OCI-LY3 (cell line): ENCODE results near the gene ARID1B.

Experiments used
- H2AFZ ChIP-seq: fragments of 200-600, 300-600 bp; shearing (Covaris generic); 2 replicates; pipeline ENCODE4 v1.6.0; 2014; ENCODE audit warnings: antibody characterized with exemption, low read depth, low read length
- H3K27ac ChIP-seq: fragments of 200-600, 300-600 bp; sonication (generic); 2 replicates; pipeline ENCODE4 v1.5.1; 2014; ENCODE audit warnings: mild to moderate bottlenecking, low read length, moderate library complexity, mixed read lengths
- H3K27me3 ChIP-seq: fragments of 200-600, 300-600 bp; sonication (generic); 2 replicates; pipeline ENCODE4 v1.6.1; 2014; ENCODE audit warnings: low read depth, low read length, mixed read lengths
- H3K36me3 ChIP-seq: fragments of 200-600, 300-600 bp; sonication (generic); replicated peaks from 2 replicates; pipeline ENCODE3; 2014; ENCODE audit warnings: low read depth, low read length, mixed read lengths
- H3K4me1 ChIP-seq: fragments of 300-600, 200-600 bp; sonication (generic); 2 replicates; pipeline ENCODE4 v1.6.1; 2014; ENCODE audit warnings: low read length, mixed read lengths
- H3K4me2 ChIP-seq: fragments of 200-600, 300-600 bp; sonication (generic); 2 replicates; pipeline ENCODE4 v1.6.1; 2014; ENCODE audit warnings: low read length, mixed read lengths
- H3K4me3 ChIP-seq: fragments of 300-600, 200-600 bp; sonication (generic); 2 replicates; pipeline ENCODE4 v1.5.1; 2014; ENCODE audit warnings: antibody characterized with exemption, mild to moderate bottlenecking, low read length, moderate library complexity
- H3K79me2 ChIP-seq: fragments of 300-600, 200-600 bp; shearing (Covaris generic); 2 replicates; pipeline ENCODE4 v1.6.1; 2014; ENCODE audit warnings: mild to moderate bottlenecking, low read length, mixed read lengths
- H3K9ac ChIP-seq: fragments of 300-600, 200-600 bp; shearing (Covaris generic); 2 replicates; pipeline ENCODE4 v1.6.0; 2014; ENCODE audit warnings: mild to moderate bottlenecking, low read length, moderate library complexity
- H3K9me3 ChIP-seq: fragments of 200-600, 300-600 bp; shearing (Covaris generic); 2 replicates; pipeline ENCODE4 v1.6.1; 2014; ENCODE audit warnings: low read length, mixed read lengths; ENCODE audit not compliant: insufficient read depth
- H4K20me1 ChIP-seq: fragments of 200-600, 300-600 bp; sonication (generic); 2 replicates; pipeline ENCODE4 v1.6.1; 2016; ENCODE audit warnings: low read length, mixed read lengths; ENCODE audit not compliant: insufficient read depth
- CTCF ChIP-seq: fragments of 200-600, 300-600 bp; sonication (generic); IDR thresholded peaks from 2 replicates; pipeline ENCODE4 v1.5.1; 2014; ENCODE audit warnings: antibody characterized with exemption, low read length, low read depth
- EZH2phosphoT487 ChIP-seq: fragments of 200-600 bp; shearing (Covaris generic); IDR thresholded peaks from 2 replicates; pipeline ENCODE4 v1.6.1; 2018; ENCODE audit warnings: antibody characterized with exemption, mixed run types, low read depth

Gene ARID1B

GRCh38 chr6:156778454-156779205 is 1.5 kb downstream of the ARID1B start:
- no peak for TF ChIP-seq CTCF
- TF ChIP-seq EZH2phosphoT487: no peak
- peak overlapping the region; percentile 87 for H3K4me3 ChIP-seq
- peaks cover 15% of the 10 kb centered on the region for H4K20me1 ChIP-seq
- peaks cover 62% of the 10 kb centered on the region for H3K79me2 ChIP-seq
- peaks cover 9% of the 10 kb centered on the region for H3K27me3 ChIP-seq
- H3K9ac ChIP-seq: peak overlapping the region; percentile 91
- H2AFZ ChIP-seq: no peak overlapping the region
- peak overlapping the region; percentile 85 for H3K27ac ChIP-seq
- H3K4me2 ChIP-seq: peak overlapping the region; percentile 58
- no peaks in the 10 kb centered on the region for H3K9me3 ChIP-seq
- peaks cover 47% of the 10 kb centered on the region for H3K4me1 ChIP-seq
- no peaks in the 10 kb centered on the region for H3K36me3 ChIP-seq

GRCh38 chr6:156779206-156780094 is 2.3 kb downstream of the ARID1B start:
- no peak overlapping the region for H2AFZ ChIP-seq
- H3K4me3 ChIP-seq: peak overlapping the region; percentile 87

GRCh38 chr6:156780102-156780641 is 3.0 kb downstream of the ARID1B start:
- TF ChIP-seq CTCF (no peak), EZH2phosphoT487 (no peak)
- H3K27ac ChIP-seq: peak overlapping the region; percentile 85
- peaks cover 78% of the 10 kb centered on the region for H3K79me2 ChIP-seq
- peaks cover 32% of the 10 kb centered on the region for H3K4me1 ChIP-seq
- no peaks in the 10 kb centered on the region for H3K9me3 ChIP-seq
- H3K4me2 ChIP-seq: peak overlapping the region; percentile 95
- no peaks in the 10 kb centered on the region for H3K36me3 ChIP-seq
- peaks cover 17% of the 10 kb centered on the region for H4K20me1 ChIP-seq
- no peak overlapping the region for H2AFZ ChIP-seq
- H3K4me3 ChIP-seq: peak overlapping the region; percentile 87
- H3K9ac ChIP-seq: peak overlapping the region; percentile 91
- 0 out of 2 replicates have a peak, but pooled peaks cover under 1% of the 10 kb centered on the region for H3K27me3 ChIP-seq

More at GRCh38 chr6:156779206-156780094, 2.3 kb downstream of the ARID1B start:
- H3K36me3 ChIP-seq: no peaks in the 10 kb centered on the region
- H3K79me2 ChIP-seq: peaks cover 71% of the 10 kb centered on the region
- H4K20me1 ChIP-seq: peaks cover 17% of the 10 kb centered on the region
- H3K4me1 ChIP-seq: peaks cover 39% of the 10 kb centered on the region
- H3K9ac ChIP-seq: peak overlapping the region; percentile 91
- H3K27ac ChIP-seq: peak overlapping the region; percentile 85
- H3K27me3 ChIP-seq: peaks cover 7% of the 10 kb centered on the region; the same call in 1 of the 2 replicates
- peak overlapping the region; percentile 95 for H3K4me2 ChIP-seq
- TF ChIP-seq EZH2phosphoT487 (no peak), CTCF (no peak)
- H3K9me3 ChIP-seq: no peaks in the 10 kb centered on the region
